Karpas-422 (cell line): ENCODE measurements around the gene CXorf38. TPM values are rescaled to one million over a fixed set of nuclear protein-coding genes. Genes with fewer than 3 reads are reported as not detected.

Source experiments
- DNase-seq: peaks from one replicate; pipeline ENCODE4 v3.0.0-alpha.2; 2015
- H2AFZ ChIP-seq: fragments of 200-600 bp; sonication (generic); 2 replicates; pipeline ENCODE4 v1.6.1; 2014; ENCODE audit warnings: antibody characterized with exemption, low read length, mixed read lengths
- H3K27ac ChIP-seq: fragments of 200-600 bp; sonication (generic); 2 replicates; pipeline ENCODE4 v1.5.1; 2014; ENCODE audit warnings: mild to moderate bottlenecking, low read length, moderate library complexity
- H3K27me3 ChIP-seq: fragments of 200-600 bp; sonication (generic); 2 replicates; pipeline ENCODE4 v1.6.1; 2014; ENCODE audit warnings: low read length, mixed read lengths
- H3K36me3 ChIP-seq: fragments of 200-600 bp; sonication (generic); 2 replicates; pipeline ENCODE4 v1.6.1; 2014; ENCODE audit warnings: low read length, mixed read lengths; ENCODE audit not compliant: insufficient read depth
- H3K4me1 ChIP-seq: fragments of 200-600 bp; sonication (generic); 2 replicates; pipeline ENCODE4 v1.6.1; 2014; ENCODE audit warnings: mild to moderate bottlenecking, low read length, mixed read lengths
- H3K4me2 ChIP-seq: fragments of 200-600 bp; sonication (generic); 2 replicates; pipeline ENCODE4 v1.6.1; 2014; ENCODE audit warnings: low read length, low read depth, mild to moderate bottlenecking; ENCODE audit not compliant: poor library complexity, severe bottlenecking
- H3K4me3 ChIP-seq: fragments of 200-600 bp; sonication (generic); 2 replicates; pipeline ENCODE4 v1.5.1; 2014; ENCODE audit warnings: mild to moderate bottlenecking, antibody characterized with exemption, low read length, mixed read lengths
- H3K79me2 ChIP-seq: fragments of 200-600 bp; sonication (generic); 2 replicates; pipeline ENCODE4 v1.6.1; 2014; ENCODE audit warnings: mild to moderate bottlenecking, low read length, mixed read lengths
- H3K9ac ChIP-seq: fragments of 200-600 bp; sonication (generic); 2 replicates; pipeline ENCODE4 v1.6.0; 2014; ENCODE audit warnings: low read length
- H3K9me2 ChIP-seq: fragments of 200-600 bp; sonication (generic), shearing (Covaris generic); replicated peaks from 2 replicates; pipeline ENCODE4 v1.6.0; 2014; ENCODE audit warnings: mild to moderate bottlenecking, low read length, moderate library complexity; ENCODE audit not compliant: insufficient read depth
- H3K9me3 ChIP-seq: fragments of 300-700, 200-600 bp; sonication (generic); 2 replicates; pipeline ENCODE4 v1.6.1; 2014; ENCODE audit warnings: low read length, mixed read lengths
- H4K20me1 ChIP-seq: fragments of 200-600 bp; sonication (generic); 2 replicates; pipeline ENCODE4 v1.6.1; 2014; ENCODE audit warnings: mild to moderate bottlenecking, antibody characterized with exemption, low read length, low read depth; ENCODE audit not compliant: insufficient read depth
- total RNA-seq: library from RNA; depleted of rRNA; stranded (reverse); fragments of >200 nt; shearing (Covaris generic); gene quantifications from 2 replicates; pipeline ENCODE4 v1.2.3, GENCODE V29; 2014; ENCODE audit warnings: low replicate concordance

The CXorf38 gene
- total RNA-seq, 1 experiment from 2014 or later = 22.2 TPM

GRCh38 chrX:40663880-40664630, 16.7 kb upstream of the CXorf38 start:
- Histone ChIP-seq H3K9ac (no peak overlapping the region), H3K36me3 (peaks cover 28% of the 10 kb centered on the region; the same call in 1 of the 2 replicates), H3K9me2 (no peaks in the 10 kb centered on the region), H3K27ac (no peak overlapping the region), H3K4me2 (no peak overlapping the region), H2AFZ (no peak overlapping the region), H3K9me3 (no peaks in the 10 kb centered on the region), H4K20me1 (no peaks in the 10 kb centered on the region), H3K27me3 (no peaks in the 10 kb centered on the region), H3K79me2 (no peaks in the 10 kb centered on the region), H3K4me3 (no peak overlapping the region), H3K4me1 (no peaks in the 10 kb centered on the region)
- no peak for DNase-seq

- no peaks in the 10 kb centered on the region for H3K27me3 ChIP-seq
- no peak for DNase-seq
- H4K20me1 ChIP-seq = no peaks in the 10 kb centered on the region
- H3K36me3 ChIP-seq = peaks cover 21% of the 10 kb centered on the region; the same call in 1 of the 2 replicates
- H3K4me1 ChIP-seq = no peaks in the 10 kb centered on the region
- H2AFZ ChIP-seq = no peak overlapping the region
- H3K27ac ChIP-seq = no peak overlapping the region
- no peak overlapping the region for H3K9ac ChIP-seq
- H3K79me2 ChIP-seq = no peaks in the 10 kb centered on the region
- no peaks in the 10 kb centered on the region for H3K9me2 ChIP-seq
- H3K4me3 ChIP-seq = no peak overlapping the region
- no peaks in the 10 kb centered on the region for H3K9me3 ChIP-seq
- H3K4me2 ChIP-seq = no peak overlapping the region
Observed at GRCh38 chrX:40663078-40663740, 15.8 kb upstream of the CXorf38 start.

GRCh38 chrX:40661489-40661888, 14.1 kb upstream of the CXorf38 start:
- H3K9me3 ChIP-seq = no peaks in the 10 kb centered on the region
- H3K4me3 ChIP-seq = no peak overlapping the region
- no peaks in the 10 kb centered on the region for H3K4me1 ChIP-seq
- H3K27me3 ChIP-seq = no peaks in the 10 kb centered on the region
- no peaks in the 10 kb centered on the region for H3K9me2 ChIP-seq
- no peaks in the 10 kb centered on the region for H3K79me2 ChIP-seq
- H2AFZ ChIP-seq = no peak overlapping the region
- no peak for DNase-seq
- H3K9ac ChIP-seq = no peak overlapping the region
- peaks cover 21% of the 10 kb centered on the region; the same call in 1 of the 2 replicates for H3K36me3 ChIP-seq
- no peak overlapping the region for H3K27ac ChIP-seq
- no peaks in the 10 kb centered on the region for H4K20me1 ChIP-seq
- no peak overlapping the region for H3K4me2 ChIP-seq

- H3K27ac ChIP-seq = no peak overlapping the region
- H3K4me3 ChIP-seq = no peak overlapping the region
- no peaks in the 10 kb centered on the region for H4K20me1 ChIP-seq
- H3K27me3 ChIP-seq = no peaks in the 10 kb centered on the region
- H3K79me2 ChIP-seq = no peaks in the 10 kb centered on the region
- no peak for DNase-seq
- H2AFZ ChIP-seq = no peak overlapping the region
- no peaks in the 10 kb centered on the region for H3K4me1 ChIP-seq
- H3K9me3 ChIP-seq = no peaks in the 10 kb centered on the region
- no peak overlapping the region for H3K9ac ChIP-seq
- peaks cover 20% of the 10 kb centered on the region; the same call in 1 of the 2 replicates for H3K36me3 ChIP-seq
- no peaks in the 10 kb centered on the region for H3K9me2 ChIP-seq
- no peak overlapping the region for H3K4me2 ChIP-seq
Observed at GRCh38 chrX:40660381-40660780, 13.0 kb upstream of the CXorf38 start.

GRCh38 chrX:40653535-40653934, 6.2 kb upstream of the CXorf38 start:
- H3K27me3 ChIP-seq = no peaks in the 10 kb centered on the region
- DNase-seq = no peak
- H3K4me1 ChIP-seq = peaks cover 5% of the 10 kb centered on the region
- H3K36me3 ChIP-seq = peaks cover 7% of the 10 kb centered on the region; the same call in 1 of the 2 replicates
- no peak overlapping the region for H2AFZ ChIP-seq
- H3K4me3 ChIP-seq = no peak overlapping the region
- no peaks in the 10 kb centered on the region for H3K9me2 ChIP-seq
- no peak overlapping the region for H3K9ac ChIP-seq
- no peak overlapping the region for H3K27ac ChIP-seq
- H3K9me3 ChIP-seq = no peaks in the 10 kb centered on the region
- no peaks in the 10 kb centered on the region for H3K79me2 ChIP-seq
- no peaks in the 10 kb centered on the region for H4K20me1 ChIP-seq
- no peak overlapping the region for H3K4me2 ChIP-seq

- no peaks in the 10 kb centered on the region for H3K27me3 ChIP-seq
- H4K20me1 ChIP-seq = no peaks in the 10 kb centered on the region
- H3K4me3 ChIP-seq = no peak overlapping the region
- H3K27ac ChIP-seq = no peak overlapping the region
- H3K9me2 ChIP-seq = no peaks in the 10 kb centered on the region
- H3K36me3 ChIP-seq = peaks cover 7% of the 10 kb centered on the region; the same call in 1 of the 2 replicates
- DNase-seq = no peak
- no peak overlapping the region for H2AFZ ChIP-seq
- H3K79me2 ChIP-seq = no peaks in the 10 kb centered on the region
- no peak overlapping the region for H3K9ac ChIP-seq
- peaks cover 14% of the 10 kb centered on the region for H3K4me1 ChIP-seq
- no peak overlapping the region for H3K4me2 ChIP-seq
- no peaks in the 10 kb centered on the region for H3K9me3 ChIP-seq
Observed at GRCh38 chrX:40652664-40653063, 5.3 kb upstream of the CXorf38 start.

GRCh38 chrX:40651620-40652223, 4.4 kb upstream of the CXorf38 start:
- Histone ChIP-seq H3K36me3 (peaks cover 7% of the 10 kb centered on the region; the same call in 1 of the 2 replicates), H3K79me2 (peaks cover 6% of the 10 kb centered on the region), H3K4me3 (no peak overlapping the region), H3K9ac (no peak overlapping the region), H3K9me3 (no peaks in the 10 kb centered on the region), H2AFZ (no peak overlapping the region), H3K9me2 (no peaks in the 10 kb centered on the region), H3K4me1 (peaks cover 15% of the 10 kb centered on the region), H4K20me1 (no peaks in the 10 kb centered on the region), H3K27ac (no peak overlapping the region), H3K27me3 (no peaks in the 10 kb centered on the region), H3K4me2 (no peak overlapping the region)
- peak; percentile 88 for DNase-seq
